HG02938 (cell line): ENCODE results near the gene ANXA4.
"Not testable (repeated sequence)": the region's sequence is repeated elsewhere in the genome, so short reads cannot be mapped to it uniquely, and the experiment has no call there.

Source experiments
- ATAC-seq: cut with Tn5 transposase; IDR thresholded peaks from one replicate; pipeline ENCODE4 v1.9.1; 2021; ENCODE audit warnings: mild to moderate bottlenecking, moderate library complexity; ENCODE audit not compliant: unreplicated experiment

ANXA4 gene

GRCh38 chr2:69802781-69803367 lies 60.9 kb downstream of the ANXA4 start:
- peak; percentile 68 for ATAC-seq

GRCh38 chr2:69804416-69804815 lies 62.5 kb downstream of the ANXA4 start:
- no peak for ATAC-seq

- ATAC-seq = no peak
Observed at GRCh38 chr2:69805887-69806286, 64.0 kb downstream of the ANXA4 start.

- no peak for ATAC-seq
Observed at GRCh38 chr2:69807821-69808540, 66.0 kb downstream of the ANXA4 start.

GRCh38 chr2:69810550-69810949 lies 68.6 kb downstream of the ANXA4 start:
- no peak for ATAC-seq

- ATAC-seq = no peak
Observed at GRCh38 chr2:69811018-69811417, 69.1 kb downstream of the ANXA4 start.

- no peak for ATAC-seq
Observed at GRCh38 chr2:69811591-69811990, 69.7 kb downstream of the ANXA4 start.

- ATAC-seq = no peak
Observed at GRCh38 chr2:69815717-69816116, 73.8 kb downstream of the ANXA4 start.

GRCh38 chr2:69816923-69817542 lies 75.1 kb downstream of the ANXA4 start:
- no peak for ATAC-seq

GRCh38 chr2:69817729-69818501 lies 76.0 kb downstream of the ANXA4 start:
- ATAC-seq = no peak

GRCh38 chr2:69827796-69828540 lies 86.0 kb downstream of the ANXA4 start:
- no peak for ATAC-seq

- peak; percentile 12 for ATAC-seq
Observed at GRCh38 chr2:69828938-69829255, 87.0 kb downstream of the ANXA4 start.

GRCh38 chr2:69829256-69830044 lies 87.5 kb downstream of the ANXA4 start, which contains the start of gene GMCL1:
Gene GMCL1, plus strand, starts transcription at chr2:69829660. Its CDS starts 233 bp downstream, at chr2:69829893.
- peak; percentile 87 for ATAC-seq

GRCh38 chr2:69830045-69830905 lies 88.3 kb downstream of the ANXA4 start:
- ATAC-seq = peak; percentile 18

- not testable (repeated sequence) for ATAC-seq
Observed at GRCh38 chr2:69830906-69831241, 88.9 kb downstream of the ANXA4 start.

- ATAC-seq = no peak
Observed at GRCh38 chr2:69831354-69831905, 89.5 kb downstream of the ANXA4 start.

GRCh38 chr2:69833752-69834151 lies 91.8 kb downstream of the ANXA4 start:
- no peak for ATAC-seq

GRCh38 chr2:69835666-69836065 lies 93.7 kb downstream of the ANXA4 start:
- no peak for ATAC-seq

- no peak for ATAC-seq
Observed at GRCh38 chr2:69836316-69836715, 94.4 kb downstream of the ANXA4 start.
